AG04449 (cell line): ENCODE data around the gene C2CD3.

Experiments used
- CTCF ChIA-PET: fragments of 350-600 bp; formaldehyde crosslinking; extraction: SDS; loops from one replicate; lab custom pipeline; 2021; ENCODE audit warnings: antibody characterized with exemption; lab: Yijun Ruan, JAX
- POLR2A ChIA-PET: fragments of 400-600, 350-600 bp; formaldehyde crosslinking; extraction: SDS; loops from one replicate; lab custom pipeline; 2020; ENCODE audit warnings: antibody characterized with exemption, inconsistent platforms; lab: Yijun Ruan, JAX
- DNase-seq: peaks from one replicate; pipeline ENCODE4 v3.0.0-alpha.2; 2010; ENCODE audit warnings: low read depth, low spot score
- H3K4me3 ChIP-seq: 2 replicates; pipeline ENCODE4 v1.5.1; 2011; ENCODE audit warnings: low read depth, mild to moderate bottlenecking, control low read depth, low read length
- TF ChIP-seq, protein P1 (sequence below): IDR thresholded peaks from one replicate; pipeline ENCODE4 v1.5.1; 2011; ENCODE audit warnings: mild to moderate bottlenecking, moderate library complexity, low read length, control low read depth, inconsistent platforms; ENCODE audit not compliant: insufficient read depth; ENCODE audit errors: missing control alignments

The C2CD3 gene

GRCh38 chr11:74116719-74117118, 54.1 kb downstream of the C2CD3 start:
- no peak overlapping the region for H3K4me3 ChIP-seq
- DNase-seq = no peak
- POLR2A ChIA-PET = no interaction called here
- CTCF ChIA-PET = no interaction called here
- TF ChIP-seq, protein P1, sequence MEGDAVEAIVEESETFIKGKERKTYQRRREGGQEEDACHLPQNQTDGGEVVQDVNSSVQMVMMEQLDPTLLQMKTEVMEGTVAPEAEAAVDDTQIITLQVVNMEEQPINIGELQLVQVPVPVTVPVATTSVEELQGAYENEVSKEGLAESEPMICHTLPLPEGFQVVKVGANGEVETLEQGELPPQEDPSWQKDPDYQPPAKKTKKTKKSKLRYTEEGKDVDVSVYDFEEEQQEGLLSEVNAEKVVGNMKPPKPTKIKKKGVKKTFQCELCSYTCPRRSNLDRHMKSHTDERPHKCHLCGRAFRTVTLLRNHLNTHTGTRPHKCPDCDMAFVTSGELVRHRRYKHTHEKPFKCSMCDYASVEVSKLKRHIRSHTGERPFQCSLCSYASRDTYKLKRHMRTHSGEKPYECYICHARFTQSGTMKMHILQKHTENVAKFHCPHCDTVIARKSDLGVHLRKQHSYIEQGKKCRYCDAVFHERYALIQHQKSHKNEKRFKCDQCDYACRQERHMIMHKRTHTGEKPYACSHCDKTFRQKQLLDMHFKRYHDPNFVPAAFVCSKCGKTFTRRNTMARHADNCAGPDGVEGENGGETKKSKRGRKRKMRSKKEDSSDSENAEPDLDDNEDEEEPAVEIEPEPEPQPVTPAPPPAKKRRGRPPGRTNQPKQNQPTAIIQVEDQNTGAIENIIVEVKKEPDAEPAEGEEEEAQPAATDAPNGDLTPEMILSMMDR = no peak

- no peak for DNase-seq
- TF ChIP-seq, protein P1 = no peak
- CTCF ChIA-PET = no interaction called here
- no peak overlapping the region for H3K4me3 ChIP-seq
- POLR2A ChIA-PET = no interaction called here
Measured at GRCh38 chr11:74112877-74113276, 57.9 kb downstream of the C2CD3 start.

GRCh38 chr11:74106124-74106523, 64.7 kb downstream of the C2CD3 start:
- ChIA-PET POLR2A (no interaction called here), CTCF (no interaction called here)
- no peak overlapping the region for H3K4me3 ChIP-seq
- TF ChIP-seq, protein P1 = no peak
- DNase-seq = no peak

DNA sequence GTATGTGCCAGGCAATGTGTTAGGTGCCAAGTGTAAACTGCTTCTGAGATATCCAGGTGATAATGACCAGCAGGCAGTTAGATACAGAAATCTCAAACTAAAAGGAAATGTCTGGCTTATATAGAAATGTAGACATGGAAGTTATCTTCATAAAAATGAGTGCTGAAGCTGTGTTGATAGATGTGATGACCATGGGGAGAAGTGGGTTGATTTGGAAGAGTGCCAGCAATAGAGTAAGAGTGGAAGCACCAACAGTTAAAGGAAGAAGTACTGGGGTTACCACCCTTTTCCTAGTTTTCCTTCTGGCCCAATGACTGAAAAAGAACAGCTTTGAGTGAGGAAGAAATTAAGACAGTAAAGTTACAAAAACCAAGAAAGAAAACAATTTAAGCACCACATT, 68.5 kb downstream of the C2CD3 start:
- CTCF ChIA-PET = interaction anchor here (1.2 kb wide), 2 partner anchors 22 to 138 kb away, joined by 3 to 4 read pairs; no protein-coding TSS in a partner anchor
- TF ChIP-seq, protein P1 = no peak
- POLR2A ChIA-PET = no interaction called here
- no peak overlapping the region for H3K4me3 ChIP-seq
- DNase-seq = no peak

DNA sequence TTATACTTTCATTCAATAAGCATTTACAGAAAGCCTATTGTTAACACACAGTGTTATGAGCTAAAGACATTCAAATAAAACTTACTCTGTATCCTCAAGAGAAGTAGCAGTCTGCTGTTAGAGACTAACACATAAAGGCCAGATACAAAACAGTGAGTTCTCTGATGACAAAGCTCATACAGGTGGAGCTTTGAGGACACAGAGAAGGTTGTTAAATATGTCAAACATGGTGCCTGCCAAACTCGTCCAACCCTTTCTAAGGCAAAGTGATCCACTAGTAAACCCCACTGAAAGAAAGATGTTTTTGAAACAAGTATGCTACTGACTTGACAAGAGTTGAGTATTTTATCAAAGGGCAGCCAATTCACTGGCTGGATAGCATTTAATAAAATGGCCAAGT, 70.1 kb downstream of the C2CD3 start:
- POLR2A ChIA-PET = no interaction called here
- H3K4me3 ChIP-seq = no peak overlapping the region
- no peak for DNase-seq
- TF ChIP-seq, protein P1 = no peak
- CTCF ChIA-PET = no interaction called here

DNA sequence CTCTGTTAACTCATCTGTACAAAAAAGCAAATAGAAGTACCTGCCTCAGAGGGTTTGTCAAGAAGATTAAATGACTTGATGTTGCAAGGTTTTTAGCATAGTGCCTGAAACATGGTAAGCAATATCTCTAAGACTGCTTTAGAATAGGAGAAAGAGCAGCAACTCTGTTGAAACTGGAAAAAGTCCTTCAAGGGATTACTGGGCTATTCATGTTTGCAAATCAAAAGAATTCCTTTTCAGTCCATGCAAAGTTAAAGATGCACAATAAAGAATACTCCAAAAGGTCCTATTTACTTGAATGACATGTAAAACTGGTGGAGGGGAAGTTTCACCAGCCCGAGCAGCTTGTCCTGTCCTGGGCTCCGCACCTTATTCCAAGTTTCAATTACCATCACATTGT, 70.6 kb downstream of the C2CD3 start:
- ChIA-PET CTCF (no interaction called here), POLR2A (no interaction called here)
- no peak overlapping the region for H3K4me3 ChIP-seq
- TF ChIP-seq, protein P1 = no peak
- DNase-seq = no peak
